GM12878 (cell line): ENCODE results near the gene PHYHIPL. TPM values are rescaled to one million over a fixed set of nuclear protein-coding genes. Genes with fewer than 3 reads are reported as not detected.

Experiments
- ATAC-seq: fragments of 200-7000 bp; cut with Tn5 transposase; 3 replicates; pipeline ENCODE4 v1.9.1; 2020; ENCODE audit warnings: mild to moderate bottlenecking, moderate library complexity
- BruUV-seq: library from RNA; stranded (reverse); fragments of 400-500 nt; replicated peaks from 2 replicates; lab custom pipeline; 2021; lab: Mats Ljungman, UMichigan
- CTCF ChIA-PET: fragments of 300-600 bp; sonication (Branson Sonifier 250); formaldehyde crosslinking; extraction: SDS; loops from one replicate; lab custom pipeline; 2021; ENCODE audit warnings: inconsistent platforms; lab: Yijun Ruan, JAX
- POLR2A ChIA-PET: fragments of 350-600 bp; formaldehyde crosslinking; extraction: SDS; loops from one replicate; lab custom pipeline; 2021; ENCODE audit warnings: inconsistent platforms; lab: Charles Lee
- RAD21 ChIA-PET: fragments of 300-600 bp; sonication (Branson Sonifier 250); formaldehyde crosslinking; loops from one replicate; lab custom pipeline; 2023; ENCODE audit warnings: antibody characterized with exemption; ENCODE audit not compliant: unreplicated experiment; lab: Charles Lee
- SMC1A ChIA-PET: fragments of 300-600 bp; sonication (Branson Sonifier 250); formaldehyde crosslinking; loops from one replicate; lab custom pipeline; 2023; ENCODE audit not compliant: unreplicated experiment, uncharacterized antibody; lab: Charles Lee
- DNase-seq: peaks from one replicate; pipeline ENCODE4 v3.0.0-alpha.2; 2011; ENCODE audit warnings: low read depth, low spot score
- FAIRE-seq: peaks from 3 replicates; lab custom pipeline; 2011; peaks lifted over from hg19 to GRCh38; lab: Jason Lieb, UNC
- H2AFZ ChIP-seq: 2 replicates; pipeline ENCODE4 v1.6.0; 2011; ENCODE audit warnings: low read depth, low read length, control low read depth; ENCODE audit not compliant: control insufficient read depth
- H3K27ac ChIP-seq: 2 replicates; pipeline ENCODE4 v1.5.1; 2011; ENCODE audit warnings: control low read depth; ENCODE audit not compliant: control insufficient read depth, insufficient read depth
- H3K27me3 ChIP-seq, 2 experiments: replicated peaks in 1 of 2; 2 replicates each; pipeline versions ENCODE4 v1.6.0 to v1.6.1; 2011; ENCODE audit warnings: low read length in 1 of 2; ENCODE audit not compliant: control insufficient read depth in 2 of 2, insufficient read depth in 2 of 2
- H3K36me3 ChIP-seq, 2 experiments: 2 replicates each; pipeline ENCODE4 v1.5.1; 2011; ENCODE audit warnings: low read length in 1 of 2; ENCODE audit not compliant: control insufficient read depth in 2 of 2, insufficient read depth in 2 of 2
- H3K4me1 ChIP-seq: 2 replicates; pipeline ENCODE4 v1.6.1; 2011; ENCODE audit warnings: mild to moderate bottlenecking, low read length, moderate library complexity, mixed read lengths; ENCODE audit not compliant: control insufficient read depth, insufficient read depth
- H3K4me2 ChIP-seq: 2 replicates; pipeline ENCODE4 v1.6.0; 2011; ENCODE audit warnings: control low read depth; ENCODE audit not compliant: control insufficient read depth, insufficient read depth
- H3K4me3 ChIP-seq: fragments of 200-600 bp; sonication (generic); 2 replicates; pipeline ENCODE4 v1.5.1; 2016
- H3K79me2 ChIP-seq: 2 replicates; pipeline ENCODE4 v1.6.0; 2011; ENCODE audit warnings: low read length; ENCODE audit not compliant: control insufficient read depth, insufficient read depth
- H3K9ac ChIP-seq: 2 replicates; pipeline ENCODE4 v1.8.0; 2011; ENCODE audit warnings: low read length, control low read depth, mixed read lengths; ENCODE audit not compliant: control insufficient read depth, insufficient read depth
- H3K9me3 ChIP-seq: replicated peaks from 3 replicates; pipeline ENCODE4 v1.5.1; 2011; ENCODE audit warnings: mild to moderate bottlenecking, low read length; ENCODE audit not compliant: control insufficient read depth, insufficient read depth
- H4K20me1 ChIP-seq: 2 replicates; pipeline ENCODE4 v1.6.0; 2011; ENCODE audit not compliant: control insufficient read depth, insufficient read depth
- BACH1 ChIP-seq: fragments of 450-650 bp; IDR thresholded peaks from 2 replicates; pipeline ENCODE4 v1.6.1; 2017; ENCODE audit warnings: mild to moderate bottlenecking, borderline replicate concordance
- BCL11A ChIP-seq: IDR thresholded peaks from 2 replicates; pipeline ENCODE4 v1.6.1; 2011; ENCODE audit warnings: low read depth, low read length
- CEBPB ChIP-seq, 2 experiments: fragments of 150-350 bp in 1 of 2; IDR thresholded peaks; 2 replicates each; pipeline ENCODE4 v1.6.1; 2012 to 2014; ENCODE audit warnings: low read depth in 2 of 2, low read length in 2 of 2, borderline replicate concordance in 1 of 2, inconsistent platforms in 1 of 2
- CHD4 ChIP-seq: fragments of 200-600 bp; sonication (generic); IDR thresholded peaks from 2 replicates; pipeline ENCODE4 v1.6.1; 2016; ENCODE audit warnings: mild to moderate bottlenecking
- EP300 ChIP-seq, 2 experiments: fragments of 150-350 bp in 1 of 2; IDR thresholded peaks; 2 replicates each; pipeline ENCODE4 v1.6.1; 2011 to 2012; ENCODE audit warnings: low read depth in 2 of 2, low read length in 2 of 2, borderline replicate concordance in 1 of 2, improper control_type of control experiment in 1 of 2, inconsistent platforms in 1 of 2; ENCODE audit not compliant: control insufficient read depth in 1 of 2
- HDAC2 ChIP-seq: fragments of 200-600 bp; sonication (generic); IDR thresholded peaks from 2 replicates; pipeline ENCODE4 v1.6.1; 2017
- MTA3 ChIP-seq: IDR thresholded peaks from 2 replicates; pipeline ENCODE4 v1.6.1; 2012; ENCODE audit warnings: low read length, inconsistent platforms, borderline replicate concordance
- NFXL1 ChIP-seq: fragments of 450-650 bp; IDR thresholded peaks from 2 replicates; pipeline ENCODE4 v1.6.1; 2017; ENCODE audit warnings: antibody characterized with exemption, mild to moderate bottlenecking, borderline replicate concordance
- NFYB ChIP-seq: IDR thresholded peaks from 2 replicates; pipeline ENCODE4 v1.6.1; 2011; ENCODE audit warnings: low read depth, mild to moderate bottlenecking, low read length, improper control_type of control experiment, moderate library complexity; ENCODE audit not compliant: insufficient read depth
- NR2C1 ChIP-seq: fragments of 450-650 bp; IDR thresholded peaks from 2 replicates; pipeline ENCODE4 v1.6.1; 2017; ENCODE audit warnings: antibody characterized with exemption, mild to moderate bottlenecking, moderate library complexity
- POLR2AphosphoS5 ChIP-seq: IDR thresholded peaks from 2 replicates; pipeline ENCODE4 v1.6.1; 2011; ENCODE audit warnings: mild to moderate bottlenecking, low read length, inconsistent platforms
- RFX5 ChIP-seq: IDR thresholded peaks from 2 replicates; pipeline ENCODE4 v1.6.1; 2011; ENCODE audit warnings: low read depth, low read length, improper control_type of control experiment
- SMC3 ChIP-seq: IDR thresholded peaks from 2 replicates; pipeline ENCODE4 v1.6.1; 2011; ENCODE audit warnings: low read length, improper control_type of control experiment, borderline replicate concordance
- SP1 ChIP-seq: IDR thresholded peaks from one replicate; pipeline ENCODE4 v1.6.1; 2011; ENCODE audit warnings: low read depth, low read length
- ZNF207 ChIP-seq: fragments of 450-650 bp; IDR thresholded peaks from 2 replicates; pipeline ENCODE4 v1.6.1; 2014; ENCODE audit warnings: antibody characterized with exemption, mild to moderate bottlenecking, borderline replicate concordance
- ZNF622 ChIP-seq: fragments of 450-650 bp; IDR thresholded peaks from 2 replicates; pipeline ENCODE4 v1.6.1; 2017; ENCODE audit warnings: mild to moderate bottlenecking, inconsistent platforms
- ZSCAN29 ChIP-seq: fragments of 450-650 bp; IDR thresholded peaks from 2 replicates; pipeline ENCODE4 v1.6.1; 2017; ENCODE audit warnings: mild to moderate bottlenecking, moderate library complexity
- in situ Hi-C: fragments of 300-500 bp; cut with MboI; formaldehyde crosslinking; loops from 9 replicates; pipeline ENCODE4 v1.14.3; 2018; ENCODE audit warnings: mixed read lengths
- intact Hi-C: fragments of 100-400 bp; cut with micrococcal nuclease; formaldehyde crosslinking; loops from one replicate; pipeline ENCODE4 v1.14.2; 2022; ENCODE audit not compliant: unreplicated experiment
- polyA plus RNA-seq, 11 experiments: library from polyadenylated mRNA; depleted of rRNA in 4 of 11; unstranded in 6 of 11; stranded (reverse) in 5 of 11; fragments of >200 nt; fragmentation: Nextera tagmentation in 4 of 11; fragmentation: Illumina TruSeq in 1 of 11; extraction: Ambion mirVana in 4 of 11; extraction: Trizol in 1 of 11; gene quantifications; 1 replicate in 1 of 11; 2 replicates in 10 of 11; pipeline versions ENCODE4 v1.2.1 to v1.2.3, GENCODE V29; 2011 to 2016; ENCODE audit warnings: inconsistent platforms in 2 of 11, missing spikeins in 2 of 11, low read depth in 1 of 11
- total RNA-seq, 4 experiments: library from RNA; depleted of rRNA in 3 of 4; stranded (reverse); fragments of >200 nt in 3 of 4; fragmentation: Illumina TruSeq in 1 of 4; extraction: Trizol in 1 of 4; gene quantifications; 2 replicates each; pipeline versions ENCODE4 v1.2.1 to v1.2.3, GENCODE V29; 2013 to 2021
- TF ChIP-seq, protein P1 (sequence below): fragments of 450-650 bp; IDR thresholded peaks from 2 replicates; pipeline ENCODE4 v1.6.1; 2017; ENCODE audit warnings: antibody characterized with exemption, mild to moderate bottlenecking, moderate library complexity
- TF ChIP-seq, protein P2 (sequence below): fragments of 450-650 bp; IDR thresholded peaks from 2 replicates; pipeline ENCODE4 v1.6.1; 2018; ENCODE audit warnings: borderline replicate concordance, mild to moderate bottlenecking; ENCODE audit not compliant: partially characterized antibody
- TF ChIP-seq, protein P3 (sequence below): fragments of 450-650 bp; IDR thresholded peaks from 2 replicates; pipeline ENCODE4 v1.6.1; 2016; ENCODE audit warnings: mild to moderate bottlenecking

The PHYHIPL gene
- total and polyA plus RNA-seq, 10 of the 15 experiments (the other 5 are each of a cell fraction or from before 2014, with no cell fraction given) = 0.06 to 0.40 (median 0.18) TPM; not detected in 2

DNA sequence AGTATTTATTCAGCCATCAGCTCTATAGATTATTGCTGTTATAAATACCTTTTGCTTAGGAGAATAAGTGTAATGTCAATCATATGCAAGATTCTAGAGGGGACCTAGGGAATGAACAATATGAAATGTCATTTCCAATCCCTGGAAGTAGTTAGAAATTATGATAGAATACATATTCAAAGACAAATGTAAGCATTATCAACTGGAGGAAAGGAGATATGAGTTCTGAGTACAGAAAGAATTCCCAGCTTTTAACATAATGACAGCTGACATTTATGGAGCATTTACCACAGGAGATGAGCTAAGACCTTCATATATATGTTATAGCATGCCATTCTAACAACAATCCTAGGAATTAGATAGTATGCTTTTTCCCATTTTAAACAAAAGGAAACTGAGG lies 99.7 kb downstream of the PHYHIPL start:
- no TSS peak for BruUV-seq
- no peaks in the 10 kb centered on the region for H4K20me1 ChIP-seq
- FAIRE-seq = no peak
- H3K27ac ChIP-seq = no peak overlapping the region
- RAD21 ChIA-PET = interaction anchor here (2.3 kb wide), 1 partner anchor 324 kb away, joined by 9 read pairs; no protein-coding TSS in a partner anchor
- H3K4me3 ChIP-seq = no peak overlapping the region
- H3K9ac ChIP-seq = no peak overlapping the region
- intact Hi-C loops = no loop called here
- SMC1A ChIA-PET = no interaction called here
- in situ Hi-C loops = no loop called here
- no peak overlapping the region for H2AFZ ChIP-seq
- no peaks in the 10 kb centered on the region for H3K36me3 ChIP-seq
- H3K4me2 ChIP-seq = no peak overlapping the region
- POLR2A ChIA-PET = no interaction called here
- no peak for ATAC-seq
- H3K4me1 ChIP-seq = no peaks in the 10 kb centered on the region
- CTCF ChIA-PET = interaction anchor here (1.0 to 2.7 kb wide), 3 partner anchors 13 to 325 kb away, joined by 4 to 10 read pairs (median 5); no protein-coding TSS in a partner anchor
- DNase-seq = no peak
- no peaks in the 10 kb centered on the region for H3K79me2 ChIP-seq
- H3K27me3 ChIP-seq = no peaks in the 10 kb centered on the region
- no peaks in the 10 kb centered on the region for H3K9me3 ChIP-seq
- TF ChIP-seq HDAC2 = no peak
- TF ChIP-seq ZNF207 = no peak
- TF ChIP-seq SP1 = no peak
- TF ChIP-seq CEBPB (IDR thresholded peaks at IDR 0.05; ENCODE audit: borderline replicate concordance in 1 of 2, low read depth in 2 of 2, low read length in 2 of 2) = no peak
- no peak for TF ChIP-seq BCL11A
- TF ChIP-seq NFXL1 = no peak
- TF ChIP-seq, protein P1, sequence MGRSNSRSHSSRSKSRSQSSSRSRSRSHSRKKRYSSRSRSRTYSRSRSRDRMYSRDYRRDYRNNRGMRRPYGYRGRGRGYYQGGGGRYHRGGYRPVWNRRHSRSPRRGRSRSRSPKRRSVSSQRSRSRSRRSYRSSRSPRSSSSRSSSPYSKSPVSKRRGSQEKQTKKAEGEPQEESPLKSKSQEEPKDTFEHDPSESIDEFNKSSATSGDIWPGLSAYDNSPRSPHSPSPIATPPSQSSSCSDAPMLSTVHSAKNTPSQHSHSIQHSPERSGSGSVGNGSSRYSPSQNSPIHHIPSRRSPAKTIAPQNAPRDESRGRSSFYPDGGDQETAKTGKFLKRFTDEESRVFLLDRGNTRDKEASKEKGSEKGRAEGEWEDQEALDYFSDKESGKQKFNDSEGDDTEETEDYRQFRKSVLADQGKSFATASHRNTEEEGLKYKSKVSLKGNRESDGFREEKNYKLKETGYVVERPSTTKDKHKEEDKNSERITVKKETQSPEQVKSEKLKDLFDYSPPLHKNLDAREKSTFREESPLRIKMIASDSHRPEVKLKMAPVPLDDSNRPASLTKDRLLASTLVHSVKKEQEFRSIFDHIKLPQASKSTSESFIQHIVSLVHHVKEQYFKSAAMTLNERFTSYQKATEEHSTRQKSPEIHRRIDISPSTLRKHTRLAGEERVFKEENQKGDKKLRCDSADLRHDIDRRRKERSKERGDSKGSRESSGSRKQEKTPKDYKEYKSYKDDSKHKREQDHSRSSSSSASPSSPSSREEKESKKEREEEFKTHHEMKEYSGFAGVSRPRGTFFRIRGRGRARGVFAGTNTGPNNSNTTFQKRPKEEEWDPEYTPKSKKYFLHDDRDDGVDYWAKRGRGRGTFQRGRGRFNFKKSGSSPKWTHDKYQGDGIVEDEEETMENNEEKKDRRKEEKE = no peak
- TF ChIP-seq NR2C1 = no peak
- TF ChIP-seq, protein P2, sequence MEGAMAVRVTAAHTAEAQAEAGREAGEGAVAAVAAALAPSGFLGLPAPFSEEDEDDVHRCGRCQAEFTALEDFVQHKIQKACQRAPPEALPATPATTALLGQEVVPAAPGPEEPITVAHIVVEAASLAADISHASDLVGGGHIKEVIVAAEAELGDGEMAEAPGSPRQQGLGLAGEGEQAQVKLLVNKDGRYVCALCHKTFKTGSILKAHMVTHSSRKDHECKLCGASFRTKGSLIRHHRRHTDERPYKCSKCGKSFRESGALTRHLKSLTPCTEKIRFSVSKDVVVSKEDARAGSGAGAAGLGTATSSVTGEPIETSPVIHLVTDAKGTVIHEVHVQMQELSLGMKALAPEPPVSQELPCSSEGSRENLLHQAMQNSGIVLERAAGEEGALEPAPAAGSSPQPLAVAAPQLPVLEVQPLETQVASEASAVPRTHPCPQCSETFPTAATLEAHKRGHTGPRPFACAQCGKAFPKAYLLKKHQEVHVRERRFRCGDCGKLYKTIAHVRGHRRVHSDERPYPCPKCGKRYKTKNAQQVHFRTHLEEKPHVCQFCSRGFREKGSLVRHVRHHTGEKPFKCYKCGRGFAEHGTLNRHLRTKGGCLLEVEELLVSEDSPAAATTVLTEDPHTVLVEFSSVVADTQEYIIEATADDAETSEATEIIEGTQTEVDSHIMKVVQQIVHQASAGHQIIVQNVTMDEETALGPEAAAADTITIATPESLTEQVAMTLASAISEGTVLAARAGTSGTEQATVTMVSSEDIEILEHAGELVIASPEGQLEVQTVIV = no peak
- TF ChIP-seq ZNF622 = no peak
- no peak for TF ChIP-seq MTA3
- TF ChIP-seq SMC3 = no peak
- TF ChIP-seq CHD4 = no peak
- TF ChIP-seq POLR2AphosphoS5 = no peak
- no peak for TF ChIP-seq NFYB
- TF ChIP-seq ZSCAN29 = no peak
- TF ChIP-seq, protein P3, sequence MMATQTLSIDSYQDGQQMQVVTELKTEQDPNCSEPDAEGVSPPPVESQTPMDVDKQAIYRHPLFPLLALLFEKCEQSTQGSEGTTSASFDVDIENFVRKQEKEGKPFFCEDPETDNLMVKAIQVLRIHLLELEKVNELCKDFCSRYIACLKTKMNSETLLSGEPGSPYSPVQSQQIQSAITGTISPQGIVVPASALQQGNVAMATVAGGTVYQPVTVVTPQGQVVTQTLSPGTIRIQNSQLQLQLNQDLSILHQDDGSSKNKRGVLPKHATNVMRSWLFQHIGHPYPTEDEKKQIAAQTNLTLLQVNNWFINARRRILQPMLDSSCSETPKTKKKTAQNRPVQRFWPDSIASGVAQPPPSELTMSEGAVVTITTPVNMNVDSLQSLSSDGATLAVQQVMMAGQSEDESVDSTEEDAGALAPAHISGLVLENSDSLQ = no peak
- no peak for TF ChIP-seq BACH1
- no peak for TF ChIP-seq RFX5
- TF ChIP-seq EP300 (IDR thresholded peaks at IDR 0.05; ENCODE audit: borderline replicate concordance in 1 of 2, control insufficient read depth in 1 of 2, low read depth in 2 of 2, low read length in 2 of 2) = no peak
- TF ChIP-seq, all 136 proteins: peak for 0
